HepG2 (cell line): ENCODE results near the gene BTRC. TPM values are rescaled to one million over a fixed set of nuclear protein-coding genes. Genes with fewer than 3 reads are reported as not detected.

Experiments
- SMC3 ChIP-seq: IDR thresholded peaks from 2 replicates; pipeline ENCODE4 v1.6.1; 2011; ENCODE audit warnings: low read length, improper control_type of control experiment
- polyA plus RNA-seq, 8 experiments: library from polyadenylated mRNA; depleted of rRNA in 3 of 8; stranded (reverse) in 7 of 8; unstranded in 1 of 8; fragments of >200 nt; fragmentation: Illumina TruSeq in 4 of 8; extraction: Trizol in 4 of 8; gene quantifications; 2 replicates each; pipeline versions ENCODE4 v1.2.1 to v1.2.3, GENCODE V29; 2011 to 2016; ENCODE audit warnings: low read depth in 4 of 8, missing spikeins in 1 of 8, mixed read lengths in 1 of 8; ENCODE audit not compliant: insufficient read depth in 1 of 8
- total RNA-seq, 5 experiments: library from RNA; depleted of rRNA; stranded (reverse); fragments of >200 nt; fragmentation: Illumina TruSeq; extraction: Trizol; gene quantifications; 2 replicates each; pipeline ENCODE4 v1.2.3, GENCODE V29; 2016; ENCODE audit warnings: low read depth in 1 of 5
- TF ChIP-seq, protein P1 (sequence below): sonication (generic); formaldehyde crosslinking; IDR thresholded peaks from 2 replicates; pipeline ENCODE4 v1.5.1; 2020; ENCODE audit warnings: mild to moderate bottlenecking, missing genetic modification reagents, borderline replicate concordance
- TF ChIP-seq, protein P2 (sequence below): IDR thresholded peaks from 2 replicates; pipeline ENCODE4 v1.6.1; 2012; ENCODE audit warnings: low read depth, low read length, improper control_type of control experiment
- TF ChIP-seq, protein P3 (sequence below): IDR thresholded peaks from 2 replicates; pipeline ENCODE4 v1.4.0; 2020; ENCODE audit warnings: mild to moderate bottlenecking, missing genetic modification reagents

The BTRC gene
- total and polyA plus RNA-seq, 2 of the 13 experiments (the other 11 are each of a cell fraction or from before 2014, with no cell fraction given), result 12.0 to 14.4 TPM

DNA sequence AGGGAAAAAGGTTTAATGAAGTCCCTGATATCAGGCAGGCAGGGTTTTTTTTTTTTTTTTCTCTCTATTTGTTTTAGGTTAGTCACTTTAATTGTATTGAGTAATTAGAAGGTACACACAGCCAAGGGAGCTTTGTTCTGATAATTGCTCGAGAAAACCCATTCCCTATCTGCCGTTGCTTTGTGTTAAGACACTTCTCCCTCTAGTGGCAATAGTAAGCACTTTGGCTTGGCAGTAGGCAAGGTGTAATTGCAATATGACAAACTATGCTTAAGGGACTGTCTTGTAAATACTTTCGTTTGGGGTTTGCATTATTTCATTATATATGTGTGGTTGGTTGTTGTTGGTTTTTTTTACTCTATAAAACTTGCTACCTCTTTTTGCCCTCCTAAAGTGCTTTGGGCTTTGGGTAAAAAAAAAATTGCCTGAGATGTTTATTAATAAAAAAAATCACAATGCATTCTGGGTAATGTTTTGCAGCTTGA lies 113.4 kb downstream of the BTRC start (continued):
- TF ChIP-seq, protein P1, sequence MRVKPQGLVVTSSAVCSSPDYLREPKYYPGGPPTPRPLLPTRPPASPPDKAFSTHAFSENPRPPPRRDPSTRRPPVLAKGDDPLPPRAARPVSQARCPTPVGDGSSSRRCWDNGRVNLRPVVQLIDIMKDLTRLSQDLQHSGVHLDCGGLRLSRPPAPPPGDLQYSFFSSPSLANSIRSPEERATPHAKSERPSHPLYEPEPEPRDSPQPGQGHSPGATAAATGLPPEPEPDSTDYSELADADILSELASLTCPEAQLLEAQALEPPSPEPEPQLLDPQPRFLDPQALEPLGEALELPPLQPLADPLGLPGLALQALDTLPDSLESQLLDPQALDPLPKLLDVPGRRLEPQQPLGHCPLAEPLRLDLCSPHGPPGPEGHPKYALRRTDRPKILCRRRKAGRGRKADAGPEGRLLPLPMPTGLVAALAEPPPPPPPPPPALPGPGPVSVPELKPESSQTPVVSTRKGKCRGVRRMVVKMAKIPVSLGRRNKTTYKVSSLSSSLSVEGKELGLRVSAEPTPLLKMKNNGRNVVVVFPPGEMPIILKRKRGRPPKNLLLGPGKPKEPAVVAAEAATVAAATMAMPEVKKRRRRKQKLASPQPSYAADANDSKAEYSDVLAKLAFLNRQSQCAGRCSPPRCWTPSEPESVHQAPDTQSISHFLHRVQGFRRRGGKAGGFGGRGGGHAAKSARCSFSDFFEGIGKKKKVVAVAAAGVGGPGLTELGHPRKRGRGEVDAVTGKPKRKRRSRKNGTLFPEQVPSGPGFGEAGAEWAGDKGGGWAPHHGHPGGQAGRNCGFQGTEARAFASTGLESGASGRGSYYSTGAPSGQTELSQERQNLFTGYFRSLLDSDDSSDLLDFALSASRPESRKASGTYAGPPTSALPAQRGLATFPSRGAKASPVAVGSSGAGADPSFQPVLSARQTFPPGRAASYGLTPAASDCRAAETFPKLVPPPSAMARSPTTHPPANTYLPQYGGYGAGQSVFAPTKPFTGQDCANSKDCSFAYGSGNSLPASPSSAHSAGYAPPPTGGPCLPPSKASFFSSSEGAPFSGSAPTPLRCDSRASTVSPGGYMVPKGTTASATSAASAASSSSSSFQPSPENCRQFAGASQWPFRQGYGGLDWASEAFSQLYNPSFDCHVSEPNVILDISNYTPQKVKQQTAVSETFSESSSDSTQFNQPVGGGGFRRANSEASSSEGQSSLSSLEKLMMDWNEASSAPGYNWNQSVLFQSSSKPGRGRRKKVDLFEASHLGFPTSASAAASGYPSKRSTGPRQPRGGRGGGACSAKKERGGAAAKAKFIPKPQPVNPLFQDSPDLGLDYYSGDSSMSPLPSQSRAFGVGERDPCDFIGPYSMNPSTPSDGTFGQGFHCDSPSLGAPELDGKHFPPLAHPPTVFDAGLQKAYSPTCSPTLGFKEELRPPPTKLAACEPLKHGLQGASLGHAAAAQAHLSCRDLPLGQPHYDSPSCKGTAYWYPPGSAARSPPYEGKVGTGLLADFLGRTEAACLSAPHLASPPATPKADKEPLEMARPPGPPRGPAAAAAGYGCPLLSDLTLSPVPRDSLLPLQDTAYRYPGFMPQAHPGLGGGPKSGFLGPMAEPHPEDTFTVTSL (CRISPR knock-in tag), result no peak
- TF ChIP-seq, protein P2, sequence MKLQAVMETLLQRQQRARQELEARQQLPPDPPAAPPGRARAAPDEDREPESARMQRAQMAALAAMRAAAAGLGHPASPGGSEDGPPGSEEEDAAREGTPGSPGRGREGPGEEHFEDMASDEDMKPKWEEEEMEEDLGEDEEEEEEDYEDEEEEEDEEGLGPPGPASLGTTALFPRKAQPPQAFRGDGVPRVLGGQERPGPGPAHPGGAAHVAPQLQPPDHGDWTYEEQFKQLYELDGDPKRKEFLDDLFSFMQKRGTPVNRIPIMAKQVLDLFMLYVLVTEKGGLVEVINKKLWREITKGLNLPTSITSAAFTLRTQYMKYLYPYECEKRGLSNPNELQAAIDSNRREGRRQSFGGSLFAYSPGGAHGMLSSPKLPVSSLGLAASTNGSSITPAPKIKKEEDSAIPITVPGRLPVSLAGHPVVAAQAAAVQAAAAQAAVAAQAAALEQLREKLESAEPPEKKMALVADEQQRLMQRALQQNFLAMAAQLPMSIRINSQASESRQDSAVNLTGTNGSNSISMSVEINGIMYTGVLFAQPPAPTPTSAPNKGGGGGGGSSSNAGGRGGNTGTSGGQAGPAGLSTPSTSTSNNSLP, result peak; percentile 54
- peak; percentile 63 for TF ChIP-seq SMC3
- TF ChIP-seq, protein P3, sequence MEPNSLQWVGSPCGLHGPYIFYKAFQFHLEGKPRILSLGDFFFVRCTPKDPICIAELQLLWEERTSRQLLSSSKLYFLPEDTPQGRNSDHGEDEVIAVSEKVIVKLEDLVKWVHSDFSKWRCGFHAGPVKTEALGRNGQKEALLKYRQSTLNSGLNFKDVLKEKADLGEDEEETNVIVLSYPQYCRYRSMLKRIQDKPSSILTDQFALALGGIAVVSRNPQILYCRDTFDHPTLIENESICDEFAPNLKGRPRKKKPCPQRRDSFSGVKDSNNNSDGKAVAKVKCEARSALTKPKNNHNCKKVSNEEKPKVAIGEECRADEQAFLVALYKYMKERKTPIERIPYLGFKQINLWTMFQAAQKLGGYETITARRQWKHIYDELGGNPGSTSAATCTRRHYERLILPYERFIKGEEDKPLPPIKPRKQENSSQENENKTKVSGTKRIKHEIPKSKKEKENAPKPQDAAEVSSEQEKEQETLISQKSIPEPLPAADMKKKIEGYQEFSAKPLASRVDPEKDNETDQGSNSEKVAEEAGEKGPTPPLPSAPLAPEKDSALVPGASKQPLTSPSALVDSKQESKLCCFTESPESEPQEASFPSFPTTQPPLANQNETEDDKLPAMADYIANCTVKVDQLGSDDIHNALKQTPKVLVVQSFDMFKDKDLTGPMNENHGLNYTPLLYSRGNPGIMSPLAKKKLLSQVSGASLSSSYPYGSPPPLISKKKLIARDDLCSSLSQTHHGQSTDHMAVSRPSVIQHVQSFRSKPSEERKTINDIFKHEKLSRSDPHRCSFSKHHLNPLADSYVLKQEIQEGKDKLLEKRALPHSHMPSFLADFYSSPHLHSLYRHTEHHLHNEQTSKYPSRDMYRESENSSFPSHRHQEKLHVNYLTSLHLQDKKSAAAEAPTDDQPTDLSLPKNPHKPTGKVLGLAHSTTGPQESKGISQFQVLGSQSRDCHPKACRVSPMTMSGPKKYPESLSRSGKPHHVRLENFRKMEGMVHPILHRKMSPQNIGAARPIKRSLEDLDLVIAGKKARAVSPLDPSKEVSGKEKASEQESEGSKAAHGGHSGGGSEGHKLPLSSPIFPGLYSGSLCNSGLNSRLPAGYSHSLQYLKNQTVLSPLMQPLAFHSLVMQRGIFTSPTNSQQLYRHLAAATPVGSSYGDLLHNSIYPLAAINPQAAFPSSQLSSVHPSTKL, result 0 out of 2 replicates have a peak, but pooled peaks have one; percentile 40
- TF ChIP-seq, all 625 proteins: peak for 18
